ENCODE data around the gene RXRG.
"Not testable (repeated sequence)": the region's sequence is repeated elsewhere in the genome, so short reads cannot be mapped to it uniquely, and the experiment has no call there.

RXRG gene

DNA sequence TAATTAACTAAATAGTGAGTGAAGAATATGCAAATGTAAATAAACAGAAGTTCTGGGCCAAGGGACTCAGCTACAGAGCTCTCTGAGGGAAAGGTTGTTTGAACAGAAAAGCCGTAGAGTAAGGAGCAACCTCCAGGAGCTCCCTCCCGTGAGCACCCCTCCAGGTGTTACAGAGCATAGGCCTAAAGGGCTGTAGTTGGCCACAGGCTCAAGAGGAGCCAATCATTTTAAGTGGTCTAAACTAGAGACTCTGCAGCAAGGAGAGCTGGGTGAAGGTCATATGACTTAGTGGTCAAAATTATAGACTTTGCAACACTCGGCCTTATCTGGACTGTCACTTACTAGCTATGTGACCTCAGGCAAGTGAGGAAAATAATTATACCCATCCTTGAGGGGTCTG, 19.1 kb upstream of the RXRG start:
- Histone ChIP-seq H3K27me3 (ENCODE audit: insufficient read depth, poor library complexity, severe bottlenecking) (peaks cover 3% of the 10 kb centered on the region), H3K27ac (ENCODE audit: poor library complexity, severe bottlenecking) (no peak overlapping the region), H3K4me1 (ENCODE audit: insufficient read depth, poor library complexity, severe bottlenecking) (no peaks in the 10 kb centered on the region), H3K9me3 (ENCODE audit: severe bottlenecking) (no peaks in the 10 kb centered on the region), H3K36me3 (ENCODE audit: low read depth) (no peaks in the 10 kb centered on the region), H3K4me3 (ENCODE audit: severe bottlenecking) (no peak overlapping the region)
- TF ChIP-seq CTCF (IDR thresholded peaks at IDR 0.05; ENCODE audit: poor library complexity, severe bottlenecking) = no peak
- ATAC-seq (ENCODE audit: low read depth) (no peak), DNase-seq (ENCODE audit: low spot score) (no peak)

GRCh38 chr1:165459683-165460082, 14.8 kb upstream of the RXRG start:
- not testable (repeated sequence) for H3K36me3 ChIP-seq (ENCODE audit: low read depth); DNase-seq (ENCODE audit: low spot score); H3K4me3 ChIP-seq (ENCODE audit: severe bottlenecking); ATAC-seq (ENCODE audit: low read depth); H3K4me1 ChIP-seq (ENCODE audit: insufficient read depth, poor library complexity, severe bottlenecking); H3K27me3 ChIP-seq (ENCODE audit: insufficient read depth, poor library complexity, severe bottlenecking); H3K9me3 ChIP-seq (ENCODE audit: severe bottlenecking); H3K27ac ChIP-seq (ENCODE audit: poor library complexity, severe bottlenecking)

DNA sequence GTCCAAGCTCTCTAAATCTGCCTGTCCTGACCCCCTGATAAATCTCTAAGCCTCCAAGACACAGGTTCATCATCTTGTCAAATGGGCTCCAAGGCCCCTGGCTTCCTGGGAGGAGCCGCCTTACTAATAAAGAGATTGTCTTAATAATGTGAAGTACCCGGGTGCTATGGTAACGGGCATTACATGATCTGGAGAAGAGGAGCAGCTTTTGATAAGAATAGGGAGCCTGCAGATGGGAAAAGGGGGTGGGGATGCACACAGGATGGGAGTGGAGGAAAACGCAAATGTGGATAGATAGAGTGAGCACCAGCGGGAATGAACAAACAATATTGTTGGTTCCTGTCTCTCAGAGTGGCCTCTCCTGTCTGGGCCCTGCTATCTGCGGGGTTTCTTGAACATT, 11.9 kb upstream of the RXRG start:
- Histone ChIP-seq H3K36me3 (ENCODE audit: low read depth) (no peaks in the 10 kb centered on the region), H3K27me3 (ENCODE audit: insufficient read depth, poor library complexity, severe bottlenecking) (no peaks in the 10 kb centered on the region), H3K4me3 (ENCODE audit: severe bottlenecking) (no peak overlapping the region), H3K27ac (ENCODE audit: poor library complexity, severe bottlenecking) (no peak overlapping the region), H3K9me3 (ENCODE audit: severe bottlenecking) (no peaks in the 10 kb centered on the region), H3K4me1 (ENCODE audit: insufficient read depth, poor library complexity, severe bottlenecking) (no peaks in the 10 kb centered on the region)
- no peak for DNase-seq (ENCODE audit: low spot score)
- no peak for ATAC-seq (ENCODE audit: low read depth)
- no peak for TF ChIP-seq CTCF (IDR thresholded peaks at IDR 0.05; ENCODE audit: poor library complexity, severe bottlenecking)

- no peaks in the 10 kb centered on the region for H3K4me1 ChIP-seq (ENCODE audit: insufficient read depth, poor library complexity, severe bottlenecking)
- no peak for DNase-seq (ENCODE audit: low spot score)
- no peaks in the 10 kb centered on the region for H3K36me3 ChIP-seq (ENCODE audit: low read depth)
- peak; percentile 51; the same call in 1 of the 3 replicates for ATAC-seq (ENCODE audit: low read depth)
- no peak for TF ChIP-seq CTCF (IDR thresholded peaks at IDR 0.05; ENCODE audit: poor library complexity, severe bottlenecking)
- no peaks in the 10 kb centered on the region for H3K27me3 ChIP-seq (ENCODE audit: insufficient read depth, poor library complexity, severe bottlenecking)
- H3K9me3 ChIP-seq (ENCODE audit: severe bottlenecking) = no peaks in the 10 kb centered on the region
- H3K4me3 ChIP-seq (ENCODE audit: severe bottlenecking) = no peak overlapping the region
- H3K27ac ChIP-seq (ENCODE audit: poor library complexity, severe bottlenecking) = no peak overlapping the region
Observed at GRCh38 chr1:165456114-165456513, 11.2 kb upstream of the RXRG start.

DNA sequence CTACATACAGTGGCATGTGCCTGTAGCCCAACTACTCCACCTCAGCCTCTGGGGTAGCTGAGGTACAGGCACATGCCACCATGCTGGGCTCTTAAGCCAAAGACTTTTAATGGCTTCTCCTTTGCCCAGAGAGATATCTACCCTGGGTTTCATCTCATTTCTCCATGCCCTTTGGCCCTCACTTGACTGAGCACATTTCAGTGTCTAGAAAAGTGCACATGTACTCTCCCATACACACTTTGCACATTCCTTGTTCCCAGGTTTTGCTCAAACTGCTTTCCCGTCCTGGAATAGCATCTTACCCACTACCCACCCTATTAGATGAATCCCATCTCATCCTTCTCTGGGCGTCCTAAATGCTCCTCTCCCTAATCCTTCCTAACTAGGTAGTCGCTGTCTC, 10.2 kb upstream of the RXRG start:
- H3K36me3 ChIP-seq (ENCODE audit: low read depth) = no peaks in the 10 kb centered on the region
- no peak for TF ChIP-seq CTCF (IDR thresholded peaks at IDR 0.05; ENCODE audit: poor library complexity, severe bottlenecking)
- DNase-seq (ENCODE audit: low spot score) (no peak), ATAC-seq (ENCODE audit: low read depth) (no peak)
- H3K9me3 ChIP-seq (ENCODE audit: severe bottlenecking) = no peaks in the 10 kb centered on the region
- no peak overlapping the region for H3K27ac ChIP-seq (ENCODE audit: poor library complexity, severe bottlenecking)
- H3K4me1 ChIP-seq (ENCODE audit: insufficient read depth, poor library complexity, severe bottlenecking) = no peaks in the 10 kb centered on the region
- no peaks in the 10 kb centered on the region for H3K27me3 ChIP-seq (ENCODE audit: insufficient read depth, poor library complexity, severe bottlenecking)
- H3K4me3 ChIP-seq (ENCODE audit: severe bottlenecking) = no peak overlapping the region

Data from RWPE2 (cell line).